ENCODE results near the gene RAB11FIP2.

The RAB11FIP2 gene

DNA sequence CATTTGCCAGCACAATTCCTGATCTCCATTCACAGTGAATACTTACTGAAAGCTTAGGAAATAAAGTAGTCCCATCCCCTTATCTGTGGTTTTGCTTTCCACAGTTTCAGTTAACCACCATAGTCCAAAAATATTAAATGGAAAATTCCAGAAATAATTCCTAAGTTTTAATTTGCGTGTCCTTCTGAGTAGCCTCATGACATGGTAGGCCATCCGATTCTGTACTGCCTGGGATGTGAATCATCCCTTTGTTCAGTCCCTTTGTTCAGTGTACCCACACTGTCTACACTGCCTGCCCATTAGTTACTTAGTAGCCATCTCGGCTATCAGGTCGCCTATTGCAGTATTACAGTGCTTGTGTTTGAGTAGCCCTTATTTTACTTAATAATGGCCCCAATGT is 14.2 kb downstream of the RAB11FIP2 start:
- DNase-seq = no peak

DNA sequence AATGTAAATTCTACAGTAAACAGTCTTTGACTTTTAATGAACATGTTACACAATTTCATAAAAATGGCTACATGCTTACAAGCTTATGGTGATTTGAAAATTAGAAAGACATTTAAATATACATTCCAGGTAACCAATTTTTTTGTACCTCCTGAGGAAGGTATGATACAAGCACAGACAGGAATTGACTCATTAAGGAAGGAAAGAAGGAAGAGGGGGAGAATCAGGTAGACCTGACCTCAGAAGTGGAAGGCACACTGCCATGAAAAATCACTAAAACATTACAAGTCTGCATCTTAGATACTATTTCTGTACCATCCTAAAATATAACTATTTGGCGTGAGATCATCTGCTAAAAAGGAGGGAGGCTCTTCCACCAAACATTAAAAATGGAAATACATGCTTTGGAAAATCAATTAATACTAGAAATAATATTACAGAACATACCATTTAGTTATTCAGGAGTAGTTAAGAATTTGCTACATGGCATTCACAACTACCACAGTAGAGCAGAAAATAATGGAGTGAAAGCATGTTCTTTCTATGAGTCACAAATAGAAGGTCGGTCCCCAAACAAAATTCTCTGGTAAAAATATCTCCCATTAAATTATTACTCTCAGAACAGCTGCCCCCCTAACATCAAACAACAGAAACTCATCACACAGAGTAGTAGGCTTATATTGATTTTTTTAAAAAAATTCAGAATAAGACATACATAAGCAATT is 15.2 kb downstream of the RAB11FIP2 start:
- no peak for DNase-seq

DNA sequence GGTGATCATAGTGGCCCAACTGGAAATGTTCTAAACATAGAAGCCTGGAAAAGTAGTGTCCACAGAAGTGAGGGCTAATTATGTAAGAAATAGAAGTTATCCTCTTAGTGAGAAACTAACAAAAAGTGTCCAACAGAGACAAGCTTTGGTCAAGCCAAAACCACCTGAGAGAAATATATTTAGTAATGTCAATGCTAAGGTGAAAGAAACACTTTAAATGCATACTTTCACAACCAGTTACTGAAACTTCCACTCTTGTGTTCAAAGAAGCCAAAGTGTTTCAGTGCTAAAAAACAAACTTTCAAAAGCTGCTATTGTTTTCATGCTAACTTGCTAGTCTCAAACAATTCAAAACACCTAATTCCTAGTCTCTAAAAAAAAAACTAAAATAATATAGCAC is 18.1 kb downstream of the RAB11FIP2 start:
- no peak for DNase-seq

DNA sequence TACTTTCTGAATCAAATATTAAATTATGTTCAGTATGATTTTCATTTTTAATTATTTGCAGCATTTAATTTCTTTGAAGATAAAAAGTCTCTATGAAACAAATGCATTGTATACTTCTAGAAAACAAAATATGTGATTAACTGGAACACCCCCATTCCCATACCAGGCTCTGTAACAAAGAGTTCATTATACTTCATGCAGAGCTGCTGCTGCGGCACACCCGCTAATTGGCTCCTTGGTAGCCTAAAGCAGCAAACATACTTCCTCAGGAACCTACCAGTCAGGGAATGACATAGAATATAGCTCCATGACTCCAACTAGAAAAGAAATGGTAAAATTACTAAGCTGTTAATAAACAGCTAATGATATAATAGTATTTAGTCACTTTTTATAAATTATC is 19.3 kb downstream of the RAB11FIP2 start:
- DNase-seq = no peak

DNA sequence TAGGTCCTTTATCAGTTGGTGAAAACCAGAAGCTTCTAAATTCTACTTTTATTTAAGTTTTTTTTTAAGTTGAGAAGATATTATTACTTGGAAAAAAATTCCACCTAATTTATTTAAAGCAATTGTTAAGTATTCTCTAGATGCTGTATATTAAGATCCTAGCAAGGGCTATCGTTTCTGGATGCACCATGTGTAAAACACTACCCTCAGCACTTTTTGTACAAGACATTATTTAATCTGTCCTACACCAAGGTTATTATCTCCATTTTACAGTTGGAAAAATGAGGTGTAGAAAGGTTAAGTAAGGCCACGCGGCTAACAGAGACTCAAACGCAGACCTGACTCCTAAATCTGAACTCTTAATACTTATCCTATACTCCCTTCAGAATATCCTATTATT is 19.8 kb downstream of the RAB11FIP2 start:
- no peak for DNase-seq

DNA sequence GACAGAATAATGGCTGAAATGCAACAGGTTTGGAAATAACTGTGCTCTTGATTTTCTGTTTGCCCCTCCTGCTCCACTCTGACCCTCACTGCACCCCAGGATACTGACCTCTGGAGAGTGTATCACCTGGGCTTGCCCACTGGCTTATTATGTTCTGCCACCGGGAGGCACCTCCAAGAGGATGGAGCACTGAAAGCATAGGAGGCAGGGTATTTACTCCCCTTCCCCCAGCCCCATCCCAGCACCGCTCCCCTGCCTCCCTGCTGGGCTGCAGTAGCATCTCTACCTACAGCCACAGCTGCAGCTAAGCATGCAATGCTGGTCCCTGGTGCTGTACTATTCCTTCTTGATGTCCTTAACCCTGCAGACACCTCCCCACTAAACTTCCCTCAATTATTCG is 26.4 kb downstream of the RAB11FIP2 start:
- no peak for DNase-seq

DNA sequence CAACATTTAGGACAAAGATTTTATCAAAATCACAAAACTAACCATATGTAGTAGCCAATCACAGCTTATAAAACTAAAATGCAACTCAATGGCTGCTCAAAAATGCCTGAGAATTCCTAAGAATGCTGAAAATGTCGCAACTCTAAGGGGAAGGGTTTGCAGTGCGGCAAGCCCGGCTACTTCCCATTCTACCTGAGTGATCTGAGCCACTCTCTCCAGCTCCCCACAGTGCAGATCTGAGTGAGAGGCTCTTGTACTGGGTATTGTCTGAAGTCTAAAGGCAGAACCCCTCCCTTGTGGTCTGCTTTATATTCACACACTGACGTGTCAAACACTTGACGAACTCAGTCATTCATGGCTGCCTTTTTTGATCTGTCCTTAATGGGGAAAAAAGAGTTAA is 28.9 kb downstream of the RAB11FIP2 start:
- DNase-seq = no peak

DNA sequence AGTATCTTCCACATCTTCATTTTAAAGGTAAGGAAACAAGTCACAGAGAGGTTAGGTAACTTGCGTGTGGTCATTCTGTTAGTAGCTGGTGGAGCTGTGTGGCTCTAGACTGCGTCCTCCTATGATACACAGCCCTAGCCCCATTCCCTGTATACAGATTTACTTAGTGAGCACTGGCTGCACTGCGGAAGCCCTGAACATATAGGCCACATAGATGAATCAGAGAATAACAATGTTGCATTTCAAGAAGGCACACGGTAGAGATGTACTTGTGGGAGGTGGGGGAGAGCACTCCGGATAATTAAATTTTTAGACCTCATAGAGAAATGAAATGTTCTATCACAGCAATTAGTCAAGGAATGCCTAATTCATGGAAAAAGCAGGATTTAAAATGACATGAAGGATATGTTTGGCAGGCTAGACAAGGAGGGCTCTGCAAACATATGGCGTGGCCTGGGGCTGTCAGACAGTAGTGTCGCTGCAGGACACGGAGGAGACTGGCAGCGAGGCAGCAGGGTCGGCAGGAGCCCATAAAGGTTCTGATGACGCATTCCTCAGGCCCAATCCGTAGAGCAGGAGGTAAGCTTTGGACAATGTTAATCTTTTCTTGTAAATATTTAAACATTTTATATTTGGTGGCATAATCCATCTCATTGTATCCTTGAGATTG is 29.5 kb downstream of the RAB11FIP2 start:
- DNase-seq = no peak

DNA sequence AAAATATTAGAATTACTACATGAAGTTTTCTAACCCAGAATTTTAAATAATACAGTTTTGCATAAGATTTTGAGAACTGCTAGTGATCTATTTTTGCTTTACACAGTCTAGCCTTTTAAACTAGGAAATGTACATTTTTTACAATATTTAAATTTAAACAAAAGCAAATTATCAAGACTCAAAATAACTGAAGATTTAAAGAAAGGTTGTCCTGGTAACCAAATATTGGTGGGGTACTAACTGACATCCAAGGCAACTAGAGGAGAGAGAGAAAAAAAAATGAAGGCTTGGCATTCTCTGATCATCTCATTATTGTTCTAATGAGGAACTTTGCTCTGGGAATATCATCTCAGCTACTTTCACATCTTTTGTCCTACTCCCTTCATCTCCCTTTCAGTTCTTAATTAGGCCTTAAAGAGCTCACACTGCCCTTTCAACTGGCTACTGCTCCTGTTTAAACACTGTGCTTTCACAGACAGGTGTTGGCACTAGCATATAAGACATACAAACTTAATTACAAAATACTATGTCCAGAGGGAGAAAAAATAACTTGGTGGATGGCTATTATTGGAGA is 33.7 kb downstream of the RAB11FIP2 start:
- DNase-seq = no peak

DNA sequence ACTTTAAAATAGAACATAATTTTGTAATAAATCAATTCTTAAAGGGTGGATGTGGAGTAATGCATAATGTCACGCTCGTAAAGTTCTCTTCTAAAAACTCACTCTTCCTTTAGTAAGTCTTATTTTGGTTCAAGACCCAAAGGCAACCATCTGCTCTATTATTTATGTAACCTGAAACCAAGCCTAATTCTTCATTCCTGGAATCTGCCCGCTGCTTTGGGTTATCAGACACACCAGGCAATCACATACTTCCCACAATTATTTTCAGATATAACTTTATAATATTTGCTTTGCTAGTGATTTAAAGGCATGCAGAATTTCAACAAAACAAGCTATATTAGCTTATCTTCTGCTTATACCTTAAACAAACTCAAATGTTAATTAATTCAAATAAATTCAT is 39.0 kb downstream of the RAB11FIP2 start:
- DNase-seq = no peak

DNA sequence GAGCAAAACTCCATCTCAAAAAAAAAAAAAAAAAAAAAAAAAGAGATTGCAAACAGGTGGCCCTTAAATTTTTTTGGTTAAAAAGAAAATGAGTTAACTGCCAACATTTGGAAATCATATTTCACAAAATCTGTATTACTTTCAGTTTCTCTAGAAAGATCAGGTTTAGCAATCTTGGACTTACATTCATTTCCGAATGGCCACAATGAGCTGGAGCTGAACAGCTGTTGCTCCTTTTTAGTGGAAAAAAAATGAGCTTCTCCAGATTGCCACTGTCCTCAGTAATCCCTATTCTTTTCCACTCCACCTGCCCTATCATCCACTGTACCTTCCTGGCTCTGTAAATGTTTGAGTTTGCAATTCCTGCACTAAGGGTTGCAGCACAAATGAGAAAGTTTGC is 43.6 kb downstream of the RAB11FIP2 start:
- no peak for DNase-seq

DNA sequence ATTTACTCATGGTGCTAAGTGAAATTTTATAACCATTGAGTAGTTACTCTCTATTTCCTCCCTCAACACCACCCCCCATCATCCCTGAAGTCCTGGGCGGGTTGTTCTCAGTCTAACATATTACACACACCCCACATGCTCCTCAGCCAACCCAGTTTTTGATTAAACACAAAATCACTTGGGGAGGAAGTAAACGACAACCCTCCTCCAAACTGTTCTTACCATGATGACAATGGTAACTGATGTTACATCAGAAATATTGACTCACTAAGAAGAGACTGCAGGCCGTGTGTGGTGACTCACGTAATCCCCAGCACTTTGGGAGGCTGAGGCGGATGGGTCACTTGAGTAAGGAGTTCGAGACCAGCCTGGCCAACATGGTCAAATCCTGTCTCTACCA is 44.2 kb downstream of the RAB11FIP2 start:
- no peak for DNase-seq

DNA sequence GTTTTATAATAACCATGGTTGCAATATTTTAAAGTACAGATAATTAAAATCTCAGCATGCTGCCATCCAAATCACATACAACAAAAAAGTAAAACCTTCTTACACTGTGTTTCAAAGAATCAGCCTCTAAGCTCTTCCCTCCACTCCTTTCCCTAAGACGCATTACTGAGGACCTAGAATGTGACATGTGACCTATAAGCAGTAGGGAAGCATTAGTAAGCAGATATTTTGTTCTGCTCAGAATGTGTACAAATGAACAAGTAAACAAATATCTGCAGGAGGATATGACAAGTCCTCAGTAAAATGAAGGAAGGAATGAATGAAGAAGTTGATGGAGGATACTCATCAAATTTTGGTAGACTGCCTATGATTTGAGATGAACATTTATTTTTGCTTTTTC is 49.1 kb downstream of the RAB11FIP2 start:
- no peak for DNase-seq

DNA sequence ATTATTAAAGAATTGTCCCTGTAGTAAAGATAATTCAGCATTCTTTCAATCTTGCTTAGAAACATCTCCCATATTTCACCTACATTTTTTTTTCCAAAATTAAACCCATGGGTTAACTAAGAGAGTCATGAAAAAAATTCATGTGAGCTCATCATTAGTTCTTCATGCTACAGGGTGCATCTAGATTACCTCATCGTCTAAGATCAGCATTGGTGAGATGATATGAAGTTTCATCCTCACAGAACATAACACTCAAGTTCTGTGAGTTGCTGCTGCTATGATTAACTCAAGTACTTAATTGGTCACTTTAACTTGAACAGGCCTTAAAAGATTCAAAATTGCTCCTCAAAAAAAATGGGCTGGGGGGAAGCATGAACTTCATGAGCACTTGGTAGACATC is 50.0 kb downstream of the RAB11FIP2 start:
- DNase-seq = no peak

DNA sequence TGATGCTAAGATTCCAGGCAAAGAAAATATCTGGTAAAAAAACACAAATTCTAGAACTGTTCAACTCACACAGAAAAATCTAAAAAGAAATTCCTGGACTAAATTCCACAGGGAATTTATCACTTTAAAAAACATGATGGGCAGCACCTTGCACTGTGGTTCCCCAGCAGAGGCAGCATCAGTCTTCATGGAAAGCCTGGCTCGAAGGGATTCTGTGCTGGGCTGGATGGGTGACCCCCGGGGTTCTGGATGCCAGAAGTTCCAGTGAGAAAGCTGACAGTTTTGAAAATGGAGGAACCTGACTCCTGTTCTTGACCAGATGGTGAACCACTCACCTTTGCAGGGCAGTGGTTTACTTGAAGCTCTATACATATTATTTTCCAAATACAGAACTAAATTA is 52.0 kb downstream of the RAB11FIP2 start:
- DNase-seq = no peak

DNA sequence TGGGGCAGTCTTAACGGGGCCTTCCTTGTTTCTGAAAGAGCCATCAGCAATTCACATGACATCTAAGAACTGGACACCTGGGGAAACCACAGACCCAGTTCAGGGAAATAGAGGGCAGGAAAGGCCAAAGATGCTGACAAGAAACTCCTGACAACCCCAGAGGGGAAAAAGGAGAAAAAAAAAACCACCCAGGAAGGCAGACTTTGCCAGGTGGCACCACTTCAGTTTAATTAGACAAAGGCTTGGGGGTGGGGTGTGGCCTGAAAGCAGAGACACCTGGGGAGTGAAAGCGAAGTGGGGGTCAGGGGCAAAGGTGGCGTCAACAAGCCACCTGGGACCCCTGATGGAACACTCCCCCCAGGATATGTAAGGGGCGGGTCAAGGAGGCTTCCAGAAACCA is 53.6 kb downstream of the RAB11FIP2 start:
- no peak for DNase-seq

DNA sequence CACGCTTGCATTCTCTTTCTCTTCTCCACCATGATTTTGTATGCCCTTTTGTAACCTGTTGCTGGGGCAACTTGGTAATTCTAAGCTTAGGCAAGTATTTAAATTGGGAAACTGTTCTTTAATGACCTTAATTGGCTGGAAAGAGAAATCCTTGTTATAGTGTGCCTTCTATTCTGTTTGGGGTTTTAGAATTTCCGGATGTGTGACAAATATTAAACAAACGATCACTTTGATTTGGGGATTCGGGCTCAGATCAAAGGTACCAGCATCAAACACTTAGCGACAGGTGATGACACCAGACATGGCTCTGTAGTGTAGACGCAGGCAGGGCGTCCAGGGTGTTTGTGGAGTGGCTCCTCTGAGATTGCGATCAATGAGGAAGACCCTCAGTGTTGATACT is 55.0 kb downstream of the RAB11FIP2 start:
- DNase-seq = no peak

DNA sequence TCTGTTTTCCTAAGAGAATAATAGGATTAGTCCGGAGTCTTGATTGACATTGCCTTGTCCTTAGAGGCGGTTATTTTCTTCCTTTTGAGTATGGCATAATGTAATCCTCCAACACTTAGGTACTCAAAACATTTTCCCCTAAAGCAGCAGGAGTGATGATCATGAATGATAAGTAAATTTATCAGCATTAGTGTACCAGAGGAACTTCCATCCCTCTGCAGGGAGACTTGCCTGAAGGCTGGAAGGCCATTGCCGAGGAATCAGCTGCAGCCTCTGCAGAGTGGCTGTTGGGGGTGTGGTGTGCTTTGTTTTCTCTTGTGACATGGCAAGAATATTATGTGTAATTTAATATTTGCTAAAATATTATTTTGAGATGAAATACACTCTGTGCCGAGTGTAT is 56.8 kb downstream of the RAB11FIP2 start:
- DNase-seq = no peak

DNA sequence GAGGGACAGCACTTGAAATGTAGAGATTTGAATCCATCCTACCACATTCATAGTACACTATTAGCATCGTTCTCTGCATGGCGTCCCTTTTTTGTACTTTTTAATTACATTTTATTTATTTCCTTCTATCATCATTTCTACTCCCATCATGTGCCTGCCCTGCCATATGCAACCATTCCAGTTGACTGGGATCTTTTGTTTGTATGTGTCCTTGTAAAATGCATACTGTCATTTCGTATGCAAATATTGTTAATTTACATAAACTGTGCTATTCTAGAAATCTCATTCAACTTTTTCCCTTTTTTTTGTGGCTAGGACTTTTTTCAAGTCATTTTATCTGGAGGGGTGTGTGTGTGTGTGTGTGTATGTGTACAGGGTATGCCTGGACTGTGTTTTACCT is 57.9 kb downstream of the RAB11FIP2 start:
- DNase-seq = no peak

DNA sequence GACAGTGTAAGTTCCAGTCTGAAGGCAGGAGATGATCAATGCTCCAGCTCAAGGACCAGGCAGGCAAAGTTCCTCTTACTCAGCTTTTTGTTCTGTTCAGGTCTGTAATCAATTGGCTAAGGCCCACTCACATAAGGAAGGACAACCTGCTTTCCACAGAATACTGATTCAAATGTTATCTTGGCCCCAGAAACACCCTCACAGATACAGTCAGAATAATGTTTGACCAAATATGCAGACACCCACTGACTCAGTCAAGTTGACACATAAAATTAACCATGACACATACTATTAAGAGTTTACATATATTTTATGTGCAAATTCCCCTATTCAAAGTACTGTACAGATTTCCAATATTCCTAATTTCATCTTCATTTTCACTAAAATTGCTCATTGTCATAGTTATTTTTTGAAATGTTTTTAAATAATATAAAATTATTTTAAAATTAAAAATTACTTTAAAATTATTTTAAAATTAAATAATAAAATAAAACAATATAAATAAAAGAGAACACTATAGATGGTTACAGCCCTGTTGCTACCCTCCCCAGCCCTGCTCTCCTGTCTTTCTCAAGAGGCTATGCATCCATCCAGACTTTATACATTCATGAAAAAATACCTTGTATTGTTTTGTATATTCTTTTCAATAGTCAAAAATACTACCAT is 59.4 kb downstream of the RAB11FIP2 start:
- no peak for DNase-seq

DNA sequence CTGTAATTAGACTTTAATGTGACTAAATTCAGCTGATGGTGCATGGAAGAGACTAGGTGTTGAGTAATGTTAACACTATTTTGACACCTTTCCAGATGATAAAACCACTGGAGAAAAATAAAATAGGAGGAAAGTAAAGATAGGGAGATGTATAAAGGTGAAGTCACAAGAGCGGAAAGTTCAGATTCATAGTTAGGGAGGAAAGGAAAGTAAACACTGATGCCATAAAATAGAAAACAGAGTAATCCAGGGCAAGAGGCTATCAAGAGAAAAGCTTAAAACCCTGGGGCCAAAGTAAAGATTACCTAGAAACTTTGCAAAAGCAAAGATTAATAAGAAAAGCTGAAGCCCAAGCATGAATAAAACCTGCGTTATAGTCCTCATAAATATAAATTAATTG is 62.8 kb downstream of the RAB11FIP2 start:
- DNase-seq = no peak

DNA sequence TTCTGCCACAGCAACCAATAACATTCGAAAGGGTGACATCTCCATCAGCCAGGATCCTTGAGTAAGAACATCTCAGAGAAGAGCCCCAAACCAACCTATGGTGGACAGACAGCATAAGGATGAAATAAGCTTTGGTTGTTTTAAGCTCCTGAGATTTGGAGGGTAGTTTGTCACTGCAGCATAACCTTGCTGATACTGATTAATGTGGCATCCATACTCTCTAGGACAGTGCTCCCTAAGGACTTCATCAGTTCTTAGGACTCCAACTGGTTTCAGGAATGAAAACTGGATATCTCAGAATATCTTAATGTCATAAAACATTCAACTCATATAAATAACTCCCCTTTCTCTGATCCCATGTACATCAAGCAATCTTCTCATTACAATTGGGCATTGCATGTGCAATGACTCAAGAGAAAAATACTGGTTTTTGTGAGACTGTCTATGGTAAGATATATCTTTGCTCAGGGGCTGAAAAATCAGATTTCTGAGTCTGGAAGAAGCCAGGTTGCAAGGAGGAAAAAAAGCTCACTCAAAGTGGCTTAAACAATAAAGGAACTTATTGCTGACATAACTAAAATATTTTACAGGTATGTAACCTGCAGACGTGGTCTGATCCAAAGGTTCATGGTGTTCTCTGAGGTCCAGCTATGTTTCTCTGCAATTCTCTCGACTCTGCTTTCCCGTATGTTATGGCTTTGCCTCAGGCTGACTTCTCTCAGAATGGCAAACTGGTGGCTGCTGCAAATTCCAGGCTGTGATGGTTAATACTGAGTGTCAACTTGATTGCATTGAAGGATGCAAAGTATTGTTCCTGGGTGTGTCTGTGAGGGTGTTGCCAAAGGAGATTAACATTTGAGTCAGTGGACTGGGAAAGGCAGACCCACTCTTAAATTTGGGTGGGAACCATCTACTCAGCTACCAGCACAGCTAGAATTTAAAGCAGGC is 65.7 kb downstream of the RAB11FIP2 start:
- DNase-seq = no peak

DNA sequence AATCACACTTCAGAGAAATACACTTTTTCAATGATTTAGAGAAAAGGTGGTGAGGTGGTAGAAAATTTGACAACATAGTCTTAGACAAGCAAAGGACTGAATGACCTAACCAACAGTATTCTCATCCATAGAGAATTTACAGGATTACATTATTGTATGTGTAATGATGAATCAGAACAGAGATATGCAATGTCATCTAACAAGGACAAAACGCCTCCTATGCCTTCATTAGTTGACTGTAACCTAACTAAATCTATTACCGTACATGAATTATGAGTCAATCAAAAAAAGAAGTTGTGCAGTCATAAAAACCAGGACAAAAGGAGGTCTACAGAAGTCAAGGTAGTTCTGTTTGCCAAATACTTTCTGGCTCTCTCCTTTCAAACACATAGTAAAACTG is 66.5 kb downstream of the RAB11FIP2 start:
- DNase-seq = no peak

All from NCI-H2227 treated with DMSO at 0.1 percent for 48 hours (cell line).